H1 (cell line): ENCODE results near the gene TGM2. TPM values are rescaled to one million over a fixed set of nuclear protein-coding genes. Genes with fewer than 3 reads are reported as not detected.

ENCODE experiments used
- CTCF ChIA-PET: fragments of 300-600 bp; sonication (Branson Sonifier 250); formaldehyde crosslinking; loops from one replicate; lab custom pipeline; 2021; ENCODE audit not compliant: partially characterized antibody; lab: Charles Lee
- POLR2A ChIA-PET: fragments of 300-600 bp; sonication (Branson Sonifier 250); formaldehyde crosslinking; loops from one replicate; lab custom pipeline; 2021; ENCODE audit warnings: inconsistent platforms; ENCODE audit not compliant: partially characterized antibody; lab: Charles Lee
- DNase-seq, 2 experiments: peaks; one replicate each; pipeline versions ENCODE4 v3.0.0 to v3.0.0-alpha.2; 2010 to 2022; ENCODE audit warnings: low spot score in 2 of 2, low read depth in 1 of 2, mixed read lengths in 1 of 2
- FAIRE-seq: peaks from 2 replicates; lab custom pipeline; 2011; peaks lifted over from hg19 to GRCh38; lab: Jason Lieb, UNC
- H2AFZ ChIP-seq: 2 replicates; pipeline ENCODE4 v1.8.1; 2012; ENCODE audit warnings: low read length, inconsistent platforms
- H2AK5ac ChIP-seq: 2 replicates; pipeline ENCODE4 v1.6.1; 2013; ENCODE audit warnings: low read depth, low read length
- H2BK120ac ChIP-seq: replicated peaks from 2 replicates; pipeline ENCODE3; 2013; ENCODE audit warnings: low read depth, low read length, inconsistent platforms
- H2BK12ac ChIP-seq: 2 replicates; pipeline ENCODE4 v1.6.1; 2013; ENCODE audit warnings: low read depth, low read length
- H2BK15ac ChIP-seq: 2 replicates; pipeline ENCODE4 v1.6.1; 2013; ENCODE audit warnings: low read length
- H2BK20ac ChIP-seq: 2 replicates; pipeline ENCODE4 v1.6.1; 2013; ENCODE audit warnings: low read length
- H2BK5ac ChIP-seq: 2 replicates; pipeline ENCODE4 v1.6.1; 2013; ENCODE audit warnings: low read depth, low read length
- H3K14ac ChIP-seq: 2 replicates; pipeline ENCODE4 v1.6.1; 2013; ENCODE audit warnings: inconsistent platforms; ENCODE audit not compliant: insufficient read length
- H3K18ac ChIP-seq: 2 replicates; pipeline ENCODE4 v1.6.1; 2013; ENCODE audit warnings: low read length; ENCODE audit errors: extremely low read depth
- H3K23ac ChIP-seq: 2 replicates; pipeline ENCODE4 v1.6.1; 2013; ENCODE audit warnings: inconsistent platforms; ENCODE audit not compliant: insufficient read length
- H3K23me2 ChIP-seq: 2 replicates; pipeline ENCODE4 v1.6.1; 2013; ENCODE audit warnings: low read depth, low read length
- H3K27ac ChIP-seq: 2 replicates; pipeline ENCODE4 v1.6.1; 2011; ENCODE audit warnings: low read depth, low read length, inconsistent platforms
- H3K27me3 ChIP-seq, 4 experiments: replicated peaks in 1 of 4; 1 replicate in 1 of 4; 2 replicates in 3 of 4; pipeline versions ENCODE4 v1.6.1 to v1.8.1; 2011 to 2013; ENCODE audit warnings: low read length in 3 of 4, mild to moderate bottlenecking in 3 of 4, inconsistent platforms in 2 of 4, mixed read lengths in 2 of 4, moderate library complexity in 1 of 4; ENCODE audit not compliant: control insufficient read depth in 3 of 4, insufficient read depth in 3 of 4; ENCODE audit errors: extremely low read depth in 1 of 4
- H3K36me3 ChIP-seq, 4 experiments: 2 replicates each; pipeline versions ENCODE4 v1.6.1 to v1.8.1; 2011 to 2013; ENCODE audit warnings: mild to moderate bottlenecking in 4 of 4, low read length in 3 of 4, moderate library complexity in 2 of 4, control low read depth in 1 of 4, inconsistent platforms in 1 of 4; ENCODE audit not compliant: insufficient read depth in 4 of 4, control insufficient read depth in 2 of 4
- H3K4ac ChIP-seq: replicated peaks from 2 replicates; pipeline ENCODE3; 2013; ENCODE audit warnings: low read length, low read depth, mixed read lengths, inconsistent platforms; ENCODE audit not compliant: insufficient read length
- H3K4me1 ChIP-seq, 4 experiments: replicated peaks in 1 of 4; 1 replicate in 1 of 4; 2 replicates in 3 of 4; pipeline versions ENCODE4 v1.6.1 to v1.8.1; 2011 to 2013; ENCODE audit warnings: low read length in 3 of 4, inconsistent platforms in 2 of 4, mixed read lengths in 1 of 4; ENCODE audit not compliant: insufficient read depth in 4 of 4, control insufficient read depth in 3 of 4
- H3K4me2 ChIP-seq, 2 experiments: 2 replicates each; pipeline versions ENCODE4 v1.6.1 to v1.8.1; 2011 to 2013; ENCODE audit warnings: low read depth in 2 of 2, low read length in 2 of 2, control low read depth in 1 of 2, inconsistent platforms in 1 of 2, mild to moderate bottlenecking in 1 of 2; ENCODE audit not compliant: insufficient read depth in 1 of 2
- H3K4me3 ChIP-seq, 4 experiments: fragments of 200-600, 300-600 bp in 1 of 4; sonication (generic), shearing (Covaris generic), sonication (Bioruptor Twin) in 1 of 4; 2 replicates each; pipeline versions ENCODE4 v1.5.1 to v1.8.1; 2011 to 2016; ENCODE audit warnings: low read length in 4 of 4, low read depth in 3 of 4, control low read depth in 2 of 4, inconsistent platforms in 2 of 4, mild to moderate bottlenecking in 2 of 4, mixed read lengths in 1 of 4, moderate library complexity in 1 of 4; ENCODE audit not compliant: insufficient read depth in 2 of 4; ENCODE audit errors: extremely low read depth in 1 of 4
- H3K56ac ChIP-seq: replicated peaks from 2 replicates; pipeline ENCODE3; 2013; ENCODE audit warnings: low read depth, mild to moderate bottlenecking, mixed read lengths, low read length, inconsistent platforms; ENCODE audit not compliant: insufficient read length
- H3K79me1 ChIP-seq: 2 replicates; pipeline ENCODE4 v1.6.1; 2013; ENCODE audit warnings: low read depth, low read length, control low read depth
- H3K79me2 ChIP-seq, 2 experiments: 2 replicates each; pipeline versions ENCODE4 v1.6.1 to v1.8.1; 2012 to 2013; ENCODE audit warnings: low read length in 2 of 2, mild to moderate bottlenecking in 2 of 2, inconsistent platforms in 1 of 2; ENCODE audit not compliant: insufficient read depth in 2 of 2, control insufficient read depth in 1 of 2
- H3K9ac ChIP-seq, 4 experiments: replicated peaks in 1 of 4; 1 replicate in 1 of 4; 2 replicates in 3 of 4; pipeline versions ENCODE4 v1.6.1 to v1.8.1; 2011 to 2013; ENCODE audit warnings: low read depth in 3 of 4, low read length in 3 of 4, control low read depth in 2 of 4, mild to moderate bottlenecking in 2 of 4, moderate library complexity in 2 of 4, inconsistent platforms in 1 of 4; ENCODE audit errors: extremely low read depth in 1 of 4
- H3K9me3 ChIP-seq, 2 experiments: 2 replicates each; pipeline versions ENCODE4 v1.6.1 to v1.8.1; 2012 to 2013; ENCODE audit warnings: mild to moderate bottlenecking in 2 of 2, moderate library complexity in 2 of 2, control low read depth in 1 of 2, inconsistent platforms in 1 of 2, low read depth in 1 of 2, low read length in 1 of 2, mixed read lengths in 1 of 2; ENCODE audit not compliant: insufficient read depth in 2 of 2
- H4K20me1 ChIP-seq, 2 experiments: replicated peaks in 1 of 2; 2 replicates each; pipeline versions ENCODE3 to v1.8.1; 2011 to 2013; ENCODE audit warnings: inconsistent platforms in 2 of 2, low read length in 2 of 2, mild to moderate bottlenecking in 1 of 2; ENCODE audit not compliant: insufficient read depth in 2 of 2, control insufficient read depth in 1 of 2
- H4K5ac ChIP-seq: 2 replicates; pipeline ENCODE4 v1.6.1; 2013; ENCODE audit warnings: low read length, low read depth, mixed read lengths, inconsistent platforms; ENCODE audit not compliant: insufficient read length
- H4K8ac ChIP-seq: 2 replicates; pipeline ENCODE4 v1.8.0; 2013; ENCODE audit warnings: mild to moderate bottlenecking, moderate library complexity, low read length, inconsistent platforms; ENCODE audit not compliant: insufficient read depth; ENCODE audit errors: extremely low read depth
- H4K91ac ChIP-seq: replicated peaks from 2 replicates; pipeline ENCODE3; 2013; ENCODE audit warnings: low read length, mixed read lengths, inconsistent platforms; ENCODE audit not compliant: insufficient read length
- HDAC6 ChIP-seq: IDR thresholded peaks from one replicate; pipeline ENCODE4 v1.7.1; 2012; ENCODE audit warnings: low read depth, mild to moderate bottlenecking, inconsistent platforms, low read length, moderate library complexity
- KDM4A ChIP-seq: IDR thresholded peaks from one replicate; pipeline ENCODE4 v1.7.1; 2012; ENCODE audit warnings: low read depth, mild to moderate bottlenecking, moderate library complexity, low read length, inconsistent platforms; ENCODE audit not compliant: severe bottlenecking
- RFX5 ChIP-seq: IDR thresholded peaks from 2 replicates; pipeline ENCODE4 v1.6.1; 2011; ENCODE audit warnings: low read depth, low read length, improper control_type of control experiment, borderline replicate concordance
- WGBS, 2 experiments: shearing (Covaris generic) in 1 of 2; methylation state at CpG; one replicate each; pipeline versions ENCODE4 v1.1.6 to v1.1.7; 2013 to 2015; ENCODE audit warnings: low lambda C conversion rate in 2 of 2, mixed read lengths in 2 of 2, inconsistent platforms in 1 of 2, low coverage in 1 of 2, missing lambda C conversion rate in 1 of 2; ENCODE audit not compliant: insufficient replicate concordance in 2 of 2, insufficient coverage in 1 of 2, insufficient read length in 1 of 2; ENCODE audit errors: extremely low coverage in 1 of 2, missing lambda C conversion rate in 1 of 2; 5-methylcytosine and 5-hydroxymethylcytosine counted together
- polyA plus RNA-seq, 7 experiments: library from polyadenylated mRNA; depleted of rRNA in 3 of 7; stranded (reverse) in 5 of 7; unstranded in 2 of 7; fragments of >200 nt in 5 of 7; fragments of 200-250 nt in 2 of 7; gene quantifications; 1 replicate in 5 of 7; 2 replicates in 1 of 7; 4 replicates in 1 of 7; pipeline versions ENCODE4 v1.2.1 to v1.2.3, GENCODE V29; 2011 to 2013; ENCODE audit warnings: missing spikeins in 2 of 7, mixed read lengths in 2 of 7
- total RNA-seq: library from RNA; stranded (reverse); fragmentation: NEBNext Ultra II Directional; extraction: Animal tissue kit (Norgen Biotek cat#: 25700); gene quantifications from 2 replicates; pipeline ENCODE4 v1.2.1, GENCODE V29; 2021

TGM2 gene
- total and polyA plus RNA-seq, 2 of the 8 experiments (the other 6 are each of a cell fraction or from before 2014, with no cell fraction given), result 0.86 to 1.0 TPM

GRCh38 chr20:38093641-38094077, 71.4 kb downstream of the TGM2 start:
- Histone ChIP-seq H4K8ac (no peak overlapping the region), H3K14ac (no peak overlapping the region), H3K27me3 (no peaks in the 10 kb centered on the region), H2BK5ac (no peak overlapping the region), H2BK15ac (no peak overlapping the region)
- WGBS, 2 experiments, result 95% methylated on average over 8 of the region's 8 CpGs; no CpG with 5 or more reads in 1 of the 2 experiments
- TF ChIP-seq KDM4A (no peak), RFX5 (no peak), HDAC6 (no peak)
- TF ChIP-seq, all 59 proteins: peak for 0
- H3K18ac ChIP-seq, result no peak overlapping the region
- no peaks in the 10 kb centered on the region for H3K79me2 ChIP-seq
- no peak overlapping the region for H2BK12ac ChIP-seq
- no peak overlapping the region for H3K27ac ChIP-seq
- no peak overlapping the region for H3K4ac ChIP-seq
- H3K36me3 ChIP-seq, result peaks cover 0 to 16% (median 8%) of the 10 kb centered on the region in 4 experiments
- H3K23me2 ChIP-seq, result no peaks in the 10 kb centered on the region
- H4K5ac ChIP-seq, result no peak overlapping the region
- no peak overlapping the region for H3K4me3 ChIP-seq
- H3K4me1 ChIP-seq, result no peaks in the 10 kb centered on the region
- no peak overlapping the region for H3K23ac ChIP-seq
- no peak overlapping the region for H3K56ac ChIP-seq
- no peaks in the 10 kb centered on the region for H3K9me3 ChIP-seq
- no peak overlapping the region for H2BK120ac ChIP-seq
- DNase-seq, result no peak
- H4K91ac ChIP-seq, result no peak overlapping the region
- POLR2A ChIA-PET, result no interaction called here
- H3K9ac ChIP-seq, result no peak overlapping the region
- FAIRE-seq, result no peak
- H4K20me1 ChIP-seq, result no peaks in the 10 kb centered on the region
- CTCF ChIA-PET, result interaction anchor here (0.7 to 1.7 kb wide), 5 partner anchors 18 to 109 kb away, joined by 3 to 4 read pairs (median 3); no protein-coding TSS in a partner anchor
- H2BK20ac ChIP-seq, result no peak overlapping the region
- H3K4me2 ChIP-seq, result no peak overlapping the region
- H3K79me1 ChIP-seq, result no peaks in the 10 kb centered on the region
- H2AK5ac ChIP-seq, result no peak overlapping the region
- H2AFZ ChIP-seq, result no peak overlapping the region
